Epithelial cell of proximal tubule (primary cell): Measurements from ENCODE around the gene XRCC3. TPM values are rescaled to one million over a fixed set of nuclear protein-coding genes. Genes with fewer than 3 reads are reported as not detected.
"Not testable (repeated sequence)": the region's sequence is repeated elsewhere in the genome, so short reads cannot be mapped to it uniquely, and the experiment has no call there.

Source experiments
- DNase-seq: peaks from one replicate; pipeline ENCODE4 v3.0.0-alpha.2; 2011; ENCODE audit warnings: low read depth
- H3K4me3 ChIP-seq: 2 replicates; pipeline ENCODE4 v1.5.1; 2011; ENCODE audit warnings: low read depth, mild to moderate bottlenecking, low read length
- total RNA-seq: library from RNA; depleted of rRNA; stranded (reverse); fragments of >200 nt; gene quantifications from 2 replicates; pipeline ENCODE4 v1.2.3, GENCODE V29; 2015
- TF ChIP-seq, protein P1 (sequence below): conservative IDR thresholded peaks from 2 replicates; pipeline ENCODE4 v1.5.1; 2012; ENCODE audit warnings: low read depth, mild to moderate bottlenecking, low read length

Gene XRCC3
- total RNA-seq, 1 donor from 2014 or later = 32.5 TPM

DNA sequence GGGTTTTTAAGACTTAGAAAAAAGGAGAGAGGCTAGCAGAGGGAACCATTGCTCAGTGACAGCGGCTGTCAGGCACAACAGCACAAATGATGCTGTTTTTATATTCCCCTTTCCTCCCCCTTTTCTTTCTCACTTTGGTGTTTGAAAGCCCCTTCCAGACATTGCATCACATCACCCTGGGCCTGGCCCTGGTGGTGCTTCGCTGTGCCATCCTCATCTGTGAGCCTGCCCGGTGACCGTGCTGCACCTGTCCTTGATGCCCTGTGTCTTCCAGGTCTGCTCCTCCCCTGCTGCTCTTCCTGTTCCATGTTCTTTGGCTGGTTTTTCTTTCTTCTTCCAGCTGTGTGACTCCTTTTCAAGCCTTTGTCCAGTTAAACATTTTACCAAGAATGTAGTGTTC lies 61.4 kb downstream of the XRCC3 start:
- TF ChIP-seq, protein P1, sequence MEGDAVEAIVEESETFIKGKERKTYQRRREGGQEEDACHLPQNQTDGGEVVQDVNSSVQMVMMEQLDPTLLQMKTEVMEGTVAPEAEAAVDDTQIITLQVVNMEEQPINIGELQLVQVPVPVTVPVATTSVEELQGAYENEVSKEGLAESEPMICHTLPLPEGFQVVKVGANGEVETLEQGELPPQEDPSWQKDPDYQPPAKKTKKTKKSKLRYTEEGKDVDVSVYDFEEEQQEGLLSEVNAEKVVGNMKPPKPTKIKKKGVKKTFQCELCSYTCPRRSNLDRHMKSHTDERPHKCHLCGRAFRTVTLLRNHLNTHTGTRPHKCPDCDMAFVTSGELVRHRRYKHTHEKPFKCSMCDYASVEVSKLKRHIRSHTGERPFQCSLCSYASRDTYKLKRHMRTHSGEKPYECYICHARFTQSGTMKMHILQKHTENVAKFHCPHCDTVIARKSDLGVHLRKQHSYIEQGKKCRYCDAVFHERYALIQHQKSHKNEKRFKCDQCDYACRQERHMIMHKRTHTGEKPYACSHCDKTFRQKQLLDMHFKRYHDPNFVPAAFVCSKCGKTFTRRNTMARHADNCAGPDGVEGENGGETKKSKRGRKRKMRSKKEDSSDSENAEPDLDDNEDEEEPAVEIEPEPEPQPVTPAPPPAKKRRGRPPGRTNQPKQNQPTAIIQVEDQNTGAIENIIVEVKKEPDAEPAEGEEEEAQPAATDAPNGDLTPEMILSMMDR = no peak
- no peak for DNase-seq
- no peak overlapping the region for H3K4me3 ChIP-seq

DNA sequence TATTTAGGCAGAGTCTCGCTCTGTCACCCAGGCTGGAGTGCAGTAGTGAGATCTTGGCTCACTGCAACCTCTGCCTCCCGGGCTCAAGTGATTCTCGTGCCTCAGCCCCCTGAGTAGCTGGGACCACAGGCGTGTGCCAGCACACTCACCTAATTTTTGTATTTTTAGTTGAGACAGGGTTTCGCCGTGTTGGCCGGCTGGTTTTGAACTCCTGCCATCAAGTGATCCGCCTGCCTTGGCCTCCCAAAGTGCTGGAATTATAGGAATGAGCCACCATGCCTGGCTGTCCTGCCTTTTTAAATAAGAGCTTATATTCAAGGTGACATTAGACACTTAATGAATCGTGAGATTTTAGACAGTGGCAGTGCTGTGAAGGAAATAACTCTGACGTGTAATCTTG lies 61.9 kb downstream of the XRCC3 start:
- H3K4me3 ChIP-seq, DNase-seq: not testable (repeated sequence)

DNA sequence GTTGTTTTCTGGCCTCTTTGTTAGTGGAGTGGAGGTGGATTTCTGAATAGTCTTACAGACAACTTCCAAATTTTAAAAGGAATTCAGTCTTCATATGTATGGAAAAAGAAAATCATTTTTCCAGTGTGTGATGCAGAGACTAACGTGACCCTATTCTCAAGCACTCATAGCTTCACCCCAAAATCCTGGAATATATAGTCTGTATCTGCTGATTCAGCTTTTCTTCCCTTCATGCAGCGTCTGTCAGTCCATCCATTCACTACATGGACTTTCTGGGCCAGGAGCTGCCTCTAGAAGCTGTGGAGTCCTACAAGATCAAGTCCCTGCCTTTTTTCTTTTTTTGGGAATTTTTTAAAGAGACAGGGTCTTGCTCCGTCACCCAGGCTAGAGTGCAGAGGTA lies 62.4 kb downstream of the XRCC3 start:
- H3K4me3 ChIP-seq = no peak overlapping the region
- no peak for DNase-seq
- TF ChIP-seq, protein P1 = no peak

DNA sequence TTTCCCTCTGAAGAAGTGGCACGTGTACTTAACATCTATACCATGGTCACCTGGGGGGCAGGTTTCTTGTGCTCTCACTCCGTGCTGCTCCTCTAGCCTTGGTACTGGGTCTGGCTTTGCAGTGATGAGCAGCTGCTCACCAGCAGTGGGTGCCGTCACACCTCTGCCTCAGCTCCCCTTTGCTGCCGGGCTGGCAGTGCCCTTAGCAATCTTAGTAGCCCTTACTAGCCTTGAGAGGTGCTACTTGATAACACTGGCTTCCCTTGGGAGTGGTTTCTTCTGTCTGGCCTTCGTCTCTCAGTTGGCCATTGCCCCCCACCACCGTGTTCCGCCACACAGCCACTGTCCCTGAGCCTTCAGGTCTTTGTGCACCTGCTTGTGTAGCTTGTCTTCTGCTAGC lies 63.7 kb downstream of the XRCC3 start:
- no peak for DNase-seq
- no peak overlapping the region for H3K4me3 ChIP-seq
- TF ChIP-seq, protein P1 = no peak

DNA sequence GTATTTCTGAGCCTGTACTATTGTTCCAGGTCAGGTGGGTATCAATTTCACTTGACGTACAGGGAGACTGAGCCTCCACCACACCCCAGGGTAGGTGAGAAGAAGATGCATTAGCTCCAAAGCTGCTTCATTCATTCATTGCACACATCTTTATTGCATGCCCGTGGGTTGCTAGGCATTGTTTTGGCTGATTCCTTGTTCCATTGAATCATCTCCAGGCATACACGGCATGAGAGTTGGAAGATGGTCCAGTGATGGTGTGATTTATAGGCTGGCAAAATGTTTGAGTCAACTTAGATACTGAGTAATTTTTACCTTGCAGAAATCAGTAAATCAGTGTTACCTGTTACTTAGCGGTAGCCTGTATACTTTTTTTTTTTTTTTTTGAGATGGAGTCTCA lies 65.0 kb downstream of the XRCC3 start:
- TF ChIP-seq, protein P1 = no peak
- no peak for DNase-seq
- no peak overlapping the region for H3K4me3 ChIP-seq

GRCh38 chr14:103649001-103649400 lies 66.2 kb downstream of the XRCC3 start:
- TF ChIP-seq, protein P1 = no peak
- DNase-seq = no peak
- no peak overlapping the region for H3K4me3 ChIP-seq

Other genes with a start within 250 kb of the XRCC3 start
- gene CKB, start 192.6 kb downstream of the XRCC3 start, total RNA-seq = 492 and 789 TPM in 2 replicates
- 9.0 and 21.9 TPM in 2 replicates for gene TRMT61A, start 186.3 kb downstream of the XRCC3 start, total RNA-seq
- 26.6 and 27.2 TPM in 2 replicates for gene BAG5, start 152.8 kb downstream of the XRCC3 start, total RNA-seq
- gene COA8, start 152.5 kb downstream of the XRCC3 start, total RNA-seq = 29.0 and 44.0 TPM in 2 replicates
- gene KLC1, start 86.2 kb downstream of the XRCC3 start, total RNA-seq = 170 and 178 TPM in 2 replicates
- 74.1 and 110 TPM in 2 replicates for gene ZFYVE21, start 359 bp upstream of the XRCC3 start, total RNA-seq
- 6.4 and 11.1 TPM in 2 replicates for gene PPP1R13B, start 132.1 kb upstream of the XRCC3 start, total RNA-seq
- gene TDRD9, start 213.0 kb upstream of the XRCC3 start, total RNA-seq = 0.29 and 2.7 TPM in 2 replicates
- not detected in 2 replicates for gene RD3L, start 227.1 kb upstream of the XRCC3 start, total RNA-seq